ENCODE results near the gene TMEM163.

TMEM163 gene

GRCh38 chr2:134703426-134703825 lies 15.4 kb downstream of the TMEM163 start:
- no peak overlapping the region for H3K4me3 ChIP-seq
- no peak overlapping the region for H3K27ac ChIP-seq

- H3K4me3 ChIP-seq = no peak overlapping the region
- H3K27ac ChIP-seq = no peak overlapping the region
Observed at GRCh38 chr2:134700730-134701129, 18.1 kb downstream of the TMEM163 start.

DNA sequence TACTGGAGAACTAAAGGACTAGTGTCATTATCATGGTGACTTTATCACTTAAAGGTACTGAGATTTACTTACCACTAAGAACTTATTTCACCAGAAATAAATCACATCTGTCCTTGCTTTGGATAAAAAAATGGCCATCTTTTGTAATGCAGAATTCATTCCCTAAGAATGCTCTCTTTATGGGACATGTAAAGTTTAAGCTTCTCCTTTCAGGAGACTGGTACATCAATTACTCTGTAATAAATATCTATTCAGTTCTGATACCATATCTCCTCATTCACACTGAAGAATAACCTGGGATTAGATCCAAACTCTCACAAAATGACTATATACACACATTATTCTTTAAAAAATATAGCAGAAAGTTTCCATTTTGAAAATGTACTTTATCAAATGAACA lies 24.4 kb downstream of the TMEM163 start:
- no peak overlapping the region for H3K27ac ChIP-seq
- H3K4me3 ChIP-seq = no peak overlapping the region

DNA sequence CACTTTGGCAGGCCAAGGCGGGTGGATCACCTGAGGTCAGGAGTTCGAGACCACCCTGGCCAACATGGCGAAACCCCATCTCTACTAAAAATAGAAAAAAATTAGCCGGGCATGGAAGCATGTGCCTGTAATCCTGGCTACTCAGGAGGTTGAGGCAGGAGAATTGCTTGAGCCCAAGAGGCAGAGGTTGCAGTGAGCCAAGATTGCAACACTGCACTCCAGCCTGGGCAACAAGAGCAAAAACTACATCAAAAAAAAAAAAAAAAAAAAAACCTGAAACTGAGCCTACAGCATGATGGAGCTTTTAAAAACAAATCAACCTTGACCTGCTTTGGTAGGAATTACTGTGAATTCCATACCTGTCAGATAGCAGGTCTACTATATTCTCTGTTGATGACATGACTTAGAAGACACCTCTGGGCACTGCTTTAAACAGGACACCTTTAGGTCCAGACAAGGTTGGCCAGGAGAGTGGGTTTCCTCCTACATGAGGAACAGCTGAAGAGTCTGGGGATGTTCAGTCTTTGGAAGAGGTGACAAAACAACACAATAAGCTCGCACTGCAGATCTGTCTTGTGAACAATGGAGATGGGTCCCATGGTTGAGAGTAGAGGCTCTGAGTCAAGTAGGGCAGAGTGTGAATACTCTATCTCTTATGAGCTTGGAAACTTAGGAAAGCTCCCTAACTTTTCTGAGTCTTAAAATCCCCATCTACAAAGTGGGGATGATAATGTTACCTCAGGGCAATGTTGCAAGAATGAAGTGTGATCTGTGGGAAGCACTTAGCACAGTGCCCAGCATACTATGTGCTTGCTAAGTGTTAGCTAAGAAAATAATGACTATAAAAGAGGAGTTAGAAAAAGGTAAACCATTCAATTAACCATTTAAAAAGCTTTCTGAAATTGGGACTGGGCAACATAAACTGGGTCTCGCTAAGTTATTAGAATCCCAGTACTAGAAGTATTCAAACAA lies 25.2 kb downstream of the TMEM163 start:
- Histone ChIP-seq H3K4me3 (no peak overlapping the region), H3K27ac (no peak overlapping the region)

GRCh38 chr2:134692499-134692898 lies 26.3 kb downstream of the TMEM163 start:
- Histone ChIP-seq H3K4me3 (no peak overlapping the region), H3K27ac (no peak overlapping the region)

DNA sequence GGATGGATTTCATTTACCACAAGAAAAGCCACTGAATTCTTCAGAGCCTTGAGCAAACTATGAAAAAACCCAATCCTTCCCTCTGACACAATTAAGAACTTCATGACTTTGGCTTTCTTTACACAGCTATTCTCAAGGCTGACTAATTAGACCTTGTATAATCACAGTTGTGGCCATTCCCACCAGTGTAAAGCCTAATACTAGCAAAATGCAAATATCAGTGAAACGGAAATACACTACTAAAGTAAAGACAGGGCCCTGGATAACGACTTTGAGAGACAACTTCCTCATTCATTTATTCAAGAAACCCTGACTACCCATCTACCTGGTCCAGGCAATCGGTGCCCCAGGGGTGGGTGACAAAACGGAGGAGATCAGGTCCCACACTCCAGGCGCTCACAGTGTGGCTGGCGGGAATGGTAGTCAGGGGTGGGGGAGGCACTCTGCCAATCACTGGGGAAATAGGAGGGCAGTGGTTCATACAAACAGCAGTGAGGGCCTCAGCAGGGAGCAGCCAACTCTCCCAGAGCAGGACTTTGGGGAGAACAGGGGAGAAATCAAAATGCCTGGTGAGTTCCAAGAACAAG lies 28.1 kb downstream of the TMEM163 start:
- H3K27ac ChIP-seq = no peak overlapping the region
- H3K4me3 ChIP-seq = no peak overlapping the region

DNA sequence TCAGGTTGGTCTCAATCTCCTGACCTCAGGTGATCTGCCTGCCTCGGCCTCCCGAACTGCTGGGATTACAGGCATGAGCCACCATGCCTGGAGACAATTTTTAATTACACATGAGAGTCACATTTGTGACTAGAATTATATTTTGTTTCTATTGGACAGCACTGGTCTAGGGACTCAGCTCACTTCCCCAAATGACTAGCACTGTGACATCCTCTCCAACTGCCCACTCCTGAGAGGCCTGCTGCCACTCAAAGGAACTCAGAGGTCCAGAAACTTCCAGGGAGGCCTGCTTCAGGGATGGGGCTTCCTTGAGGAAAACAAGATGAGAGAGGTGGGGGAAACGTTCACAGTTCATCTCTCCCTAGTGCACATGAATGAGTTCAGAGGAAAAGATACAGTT lies 29.5 kb downstream of the TMEM163 start:
- Histone ChIP-seq H3K4me3 (no peak overlapping the region), H3K27ac (no peak overlapping the region)

DNA sequence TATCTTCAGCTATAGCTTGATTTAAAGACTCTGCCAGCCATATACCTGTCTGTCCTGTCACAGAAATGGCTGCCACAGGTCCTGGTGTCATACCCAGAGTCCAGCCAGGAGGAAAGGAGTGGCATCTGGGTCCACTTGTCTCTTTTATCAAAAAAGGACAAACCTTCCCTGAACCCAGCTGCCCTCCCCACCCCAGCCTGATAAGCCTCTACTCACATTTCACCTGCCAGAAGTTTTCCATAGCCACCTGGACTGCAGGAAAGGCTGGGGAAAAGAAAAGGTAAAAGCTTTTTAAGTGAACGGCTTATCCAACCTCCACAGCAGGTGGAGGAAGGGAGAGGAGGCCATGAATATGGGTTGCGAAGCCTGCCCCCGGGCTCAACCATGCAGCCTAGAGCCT lies 32.8 kb downstream of the TMEM163 start:
- Histone ChIP-seq H3K27ac (no peak overlapping the region), H3K4me3 (no peak overlapping the region)

DNA sequence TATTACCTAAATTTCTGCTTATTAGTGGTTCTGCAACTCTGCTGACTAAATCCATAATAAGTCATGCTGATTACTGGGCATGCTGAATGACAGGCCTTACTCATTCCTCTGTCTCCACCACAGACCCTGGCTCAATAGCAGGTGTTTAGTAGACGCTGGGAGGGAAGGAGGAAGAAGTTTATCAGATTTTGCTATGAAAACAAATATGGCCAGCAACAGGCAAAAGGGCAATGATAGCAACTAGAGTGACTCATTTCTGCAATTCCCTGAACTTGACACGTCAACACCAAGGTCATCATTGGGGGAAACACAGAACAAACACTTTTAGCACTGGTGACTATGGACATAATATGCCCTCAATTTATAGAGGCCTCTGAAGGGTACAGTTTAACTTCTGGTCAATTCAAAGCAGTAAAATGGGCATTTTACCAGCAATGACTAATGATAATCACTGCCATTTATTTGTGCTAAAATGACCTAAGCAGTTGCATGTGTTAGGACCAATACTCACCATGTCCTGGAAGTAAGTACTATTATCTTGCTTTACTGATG lies 35.2 kb downstream of the TMEM163 start:
- no peak overlapping the region for H3K4me3 ChIP-seq
- no peak overlapping the region for H3K27ac ChIP-seq

DNA sequence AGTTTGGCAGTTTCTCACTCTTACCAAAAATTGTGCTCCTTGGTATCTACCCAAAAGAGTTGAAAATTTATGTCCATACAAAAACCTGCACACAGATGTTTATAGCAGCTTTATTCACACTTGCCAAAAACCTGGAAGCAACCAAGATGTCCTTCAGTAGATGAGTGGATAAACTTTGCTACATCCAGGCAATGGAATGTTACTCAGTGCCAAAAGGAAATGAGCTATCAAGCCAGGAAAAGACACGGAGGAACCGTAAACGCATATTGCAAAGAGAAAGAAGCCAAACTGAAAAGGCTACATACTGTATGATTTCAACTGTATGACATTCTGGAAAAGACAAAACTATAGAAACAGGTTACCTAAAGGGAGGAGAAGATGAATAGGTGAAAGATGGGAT lies 36.1 kb downstream of the TMEM163 start:
- H3K27ac ChIP-seq = no peak overlapping the region
- H3K4me3 ChIP-seq = no peak overlapping the region

- H3K27ac ChIP-seq = no peak overlapping the region
- no peak overlapping the region for H3K4me3 ChIP-seq
Observed at GRCh38 chr2:134681201-134681600, 37.6 kb downstream of the TMEM163 start.

- H3K27ac ChIP-seq = no peak overlapping the region
- H3K4me3 ChIP-seq = no peak overlapping the region
Observed at GRCh38 chr2:134679745-134680144, 39.1 kb downstream of the TMEM163 start.

GRCh38 chr2:134679294-134679693 lies 39.5 kb downstream of the TMEM163 start:
- Histone ChIP-seq H3K27ac (no peak overlapping the region), H3K4me3 (no peak overlapping the region)

DNA sequence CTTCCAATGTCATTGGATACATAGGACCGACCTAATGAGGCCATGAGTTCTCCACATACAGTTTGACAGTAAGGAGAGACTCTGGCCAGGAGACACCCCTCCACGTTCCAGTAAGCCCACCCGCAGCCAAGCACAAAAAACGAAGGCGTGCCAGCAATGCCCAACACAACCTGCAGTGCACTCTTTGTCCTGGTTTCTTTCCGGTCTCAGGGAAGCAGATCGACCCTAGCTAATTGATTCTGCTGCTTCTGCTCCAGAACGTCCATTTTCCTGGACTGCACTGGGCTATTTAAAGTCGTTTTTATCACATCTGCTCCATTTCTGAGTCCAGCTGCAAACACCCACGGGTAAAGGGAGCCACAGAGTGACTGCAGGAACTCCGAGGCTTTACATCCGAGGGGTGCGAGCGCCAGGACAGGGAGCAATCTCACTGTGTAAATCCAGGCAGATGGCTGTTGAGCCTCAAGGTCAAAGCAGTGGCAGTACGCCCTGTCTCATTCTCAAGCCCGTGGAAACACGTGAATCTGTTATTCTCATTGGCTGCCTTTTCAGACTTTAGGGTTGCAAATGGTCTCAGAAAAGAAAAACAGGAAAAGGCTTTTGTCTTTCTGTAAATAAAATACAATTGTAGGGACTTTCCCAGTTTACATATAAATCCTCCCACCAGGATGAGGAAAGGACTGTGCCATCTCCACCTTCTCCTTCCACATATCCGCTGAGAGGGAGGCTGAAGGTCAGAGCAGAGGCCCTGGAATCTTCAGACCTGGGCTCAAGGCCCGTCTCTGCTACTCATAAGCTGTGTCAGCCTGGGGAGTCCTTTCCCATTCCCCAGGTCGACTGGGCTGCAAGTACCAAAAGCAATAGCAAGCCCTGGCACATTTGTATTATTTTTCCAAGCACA lies 40.7 kb downstream of the TMEM163 start:
- no peak overlapping the region for H3K4me3 ChIP-seq
- no peak overlapping the region for H3K27ac ChIP-seq

GRCh38 chr2:134676960-134677359 lies 41.8 kb downstream of the TMEM163 start:
- Histone ChIP-seq H3K4me3 (no peak overlapping the region), H3K27ac (no peak overlapping the region)

DNA sequence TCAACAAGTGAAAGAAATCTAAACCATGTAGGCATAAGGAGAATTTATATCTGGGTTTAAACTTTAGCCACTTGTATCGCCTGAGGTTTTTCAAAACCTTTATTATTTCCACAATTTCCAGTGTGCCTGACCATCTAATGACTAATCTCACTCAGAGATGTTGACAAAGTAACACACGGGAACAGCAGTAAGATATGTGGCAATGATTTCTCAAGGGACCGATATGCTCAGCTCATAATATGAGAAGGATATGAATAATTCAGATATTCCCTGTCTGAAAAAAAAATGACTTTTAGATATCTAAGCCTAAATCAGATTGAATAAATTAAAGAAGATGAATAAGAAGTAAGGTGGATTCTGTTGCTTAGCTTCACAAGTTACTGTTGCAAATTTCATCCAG lies 43.5 kb downstream of the TMEM163 start:
- Histone ChIP-seq H3K4me3 (no peak overlapping the region), H3K27ac (no peak overlapping the region)

GRCh38 chr2:134674687-134675086 lies 44.1 kb downstream of the TMEM163 start:
- H3K27ac ChIP-seq = no peak overlapping the region
- H3K4me3 ChIP-seq = no peak overlapping the region

DNA sequence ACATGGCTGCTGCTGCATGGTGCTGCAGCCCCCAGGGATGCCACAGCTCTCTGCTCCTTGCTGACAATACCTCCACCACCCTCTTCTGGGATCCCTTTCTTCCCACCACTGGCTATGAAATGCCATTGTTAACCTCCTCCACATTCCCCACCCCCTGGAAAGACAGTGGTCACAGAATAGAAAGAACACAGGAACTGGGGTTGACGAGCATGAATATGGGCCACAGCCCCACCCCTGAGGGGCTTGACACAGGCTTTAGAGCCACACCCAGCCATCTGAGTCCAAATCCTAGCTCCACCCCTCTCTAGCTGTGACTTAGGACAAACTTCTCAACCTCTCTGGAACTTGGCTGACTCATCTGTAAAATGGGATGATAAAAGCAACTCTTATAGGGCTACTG lies 47.3 kb downstream of the TMEM163 start:
- Histone ChIP-seq H3K27ac (peak overlapping the region in 5 of 21 experiments; percentile 19 to 64 (median 51)), H3K4me3 (no peak overlapping the region)

GRCh38 chr2:134670955-134671354 lies 47.8 kb downstream of the TMEM163 start:
- H3K27ac ChIP-seq = peak overlapping the region in 7 of 21 experiments; percentile 8 to 80 (median 51)
- H3K4me3 ChIP-seq = no peak overlapping the region

Data from skin epidermis (tissue), 12 donors.